Measurements from ENCODE around the gene FFAR1.

GRCh38 chr19:35354898-35355297, 7.2 kb downstream of the FFAR1 start:
- TF ChIP-seq CTCF (IDR thresholded peaks at IDR 0.05), result no peak
- no peak for TF ChIP-seq POLR2A (IDR thresholded peaks at IDR 0.05)
- no peak for TF ChIP-seq EP300 (IDR thresholded peaks at IDR 0.05)

Data from ovary (tissue), 3 donors.